HL-60/S4 treated with retinoic acid at 250 ng/mL for 4 days and 3 days (cell line): ENCODE measurements around the gene ASB7.

ENCODE experiments used
- in situ Hi-C: fragments of 300-500 bp; cut with MboI; formaldehyde crosslinking; loops from 2 replicates; pipeline ENCODE4 v1.7.0; 2022; ENCODE audit warnings: low sequenced_read_pairs

The ASB7 gene

GRCh38 chr15:100682468-100682867 is 80.1 kb downstream of the ASB7 start:
- in situ Hi-C loops = no loop called here

GRCh38 chr15:100683434-100683833 is 81.0 kb downstream of the ASB7 start:
- in situ Hi-C loops = no loop called here

DNA sequence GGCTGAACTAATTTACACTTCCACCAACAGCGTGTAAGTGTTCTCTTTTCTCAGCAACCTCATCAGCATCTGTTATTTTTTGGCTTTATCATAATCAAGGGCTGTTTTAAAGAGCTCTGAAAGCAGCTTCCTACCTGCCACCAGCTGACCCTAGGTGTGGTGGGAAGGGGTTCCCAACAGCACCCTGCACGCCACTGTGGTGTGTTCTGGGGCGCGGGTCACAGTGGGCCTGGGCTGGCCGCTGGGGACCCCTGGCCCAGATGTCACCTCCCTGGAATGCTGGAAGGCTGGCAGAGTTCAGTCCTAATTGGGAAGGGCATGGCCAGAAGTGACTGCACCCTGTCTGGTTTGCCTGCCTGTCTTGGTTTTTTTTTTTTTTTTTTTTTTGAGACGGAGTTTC is 82.2 kb downstream of the ASB7 start:
- in situ Hi-C loops = no loop called here

DNA sequence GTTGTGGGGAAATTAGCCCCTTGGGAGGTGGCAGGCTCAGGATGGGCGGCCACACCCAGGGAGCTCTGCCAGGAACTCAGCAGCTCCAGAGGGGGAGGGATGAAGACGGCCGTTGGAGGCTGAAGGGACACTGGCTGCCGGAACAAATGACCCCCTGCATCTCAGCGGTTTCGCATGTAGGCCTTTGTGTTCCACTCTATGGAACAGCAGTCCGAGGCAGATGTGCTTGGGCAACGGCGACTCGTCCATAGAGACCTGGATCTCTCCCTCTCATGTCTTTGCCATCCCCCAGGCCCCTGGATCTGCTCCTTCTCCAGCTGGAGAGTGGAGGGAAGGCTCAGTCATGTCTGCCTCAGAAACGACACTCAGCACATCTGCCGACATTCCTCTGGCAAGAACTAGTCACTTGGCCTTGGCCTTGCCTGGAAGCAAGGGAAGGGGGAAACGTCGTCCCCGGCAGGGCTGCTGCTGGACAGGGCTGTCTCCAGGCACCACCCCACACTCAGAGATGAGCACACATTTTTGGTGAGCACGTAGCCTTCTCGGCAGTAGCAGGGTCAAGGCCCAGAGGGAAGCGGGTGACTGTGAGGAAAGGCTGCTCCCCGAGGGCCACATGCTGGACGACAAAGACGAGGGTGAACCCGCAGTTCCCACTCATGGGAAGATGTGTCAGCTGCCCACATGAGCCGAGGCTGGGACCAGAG is 83.8 kb downstream of the ASB7 start:
- in situ Hi-C loops = no loop called here

DNA sequence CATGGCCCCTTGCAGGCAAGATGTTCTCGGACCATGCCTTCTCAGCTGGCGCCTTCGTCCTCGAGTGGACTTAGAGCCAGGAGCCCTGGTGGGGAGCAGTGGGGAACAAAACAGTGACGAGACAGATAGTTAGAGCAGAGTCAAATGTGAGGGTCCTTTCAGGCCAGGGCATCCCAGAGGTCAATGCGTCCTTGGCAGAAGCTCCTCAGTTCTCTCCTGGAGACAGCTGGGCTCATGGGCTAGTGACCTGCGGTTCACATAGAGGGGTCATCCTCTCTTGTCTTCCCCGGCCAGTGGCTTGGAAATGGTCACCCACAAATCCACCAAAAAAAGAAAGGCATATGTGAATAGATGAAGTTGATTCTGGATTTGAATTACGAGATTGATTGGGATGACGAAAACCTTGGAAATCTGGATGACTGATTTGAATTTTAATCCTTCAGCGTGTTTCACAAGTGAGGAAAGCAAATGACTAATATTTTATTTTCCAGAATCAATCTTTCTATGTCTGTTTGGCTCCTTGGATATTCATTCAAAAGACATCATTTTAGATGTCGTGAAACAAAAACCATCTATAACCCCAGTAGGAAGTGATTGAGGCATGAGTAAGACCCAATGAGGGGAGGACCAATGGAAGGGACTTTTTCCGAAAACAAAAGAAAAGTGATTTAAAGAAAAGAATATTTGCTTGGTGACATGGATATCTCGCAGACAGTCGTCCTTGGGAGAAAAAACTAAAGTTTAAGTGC is 84.5 kb downstream of the ASB7 start:
- in situ Hi-C loops = no loop called here

- in situ Hi-C loops = no loop called here
Observed at GRCh38 chr15:100687582-100688141, 85.3 kb downstream of the ASB7 start.

GRCh38 chr15:100688549-100689120 is 86.2 kb downstream of the ASB7 start:
- in situ Hi-C loops = no loop called here

DNA sequence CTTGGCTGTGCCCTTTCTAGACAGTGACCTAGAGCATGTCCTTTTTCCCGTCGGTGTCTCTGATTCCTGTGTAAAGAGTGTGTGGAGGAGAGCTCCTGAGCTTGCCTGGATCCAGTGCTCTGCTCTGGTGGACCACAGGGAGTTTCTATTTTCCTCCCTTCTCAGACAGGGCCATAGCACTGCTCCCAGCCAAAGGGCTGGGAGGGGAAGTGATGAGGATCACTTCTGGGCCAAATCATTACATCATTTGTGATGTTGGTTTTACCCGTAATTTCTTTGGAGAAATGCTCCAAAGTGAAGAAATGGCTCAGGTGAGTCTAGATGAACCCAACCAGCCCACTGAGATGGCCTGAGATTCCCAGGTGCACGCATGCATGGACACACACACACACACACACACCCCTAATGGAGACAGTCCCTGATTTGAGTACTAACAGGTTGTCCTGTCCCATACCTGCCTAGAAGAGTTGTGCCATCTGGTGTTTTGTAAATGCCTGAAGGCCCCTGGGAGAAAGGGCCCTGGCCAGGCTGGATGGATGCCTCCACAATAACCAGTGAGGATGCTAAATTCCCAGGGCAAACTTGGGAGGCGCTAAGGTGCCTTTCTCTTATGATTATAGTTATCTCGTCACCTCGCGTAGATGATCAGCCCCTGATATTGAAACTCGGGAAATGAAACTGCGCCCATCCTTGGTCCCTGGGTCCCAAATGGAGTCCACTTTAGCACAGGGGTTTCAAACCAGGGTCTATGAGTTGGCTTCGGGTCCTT is 86.9 kb downstream of the ASB7 start:
- in situ Hi-C loops = no loop called here

DNA sequence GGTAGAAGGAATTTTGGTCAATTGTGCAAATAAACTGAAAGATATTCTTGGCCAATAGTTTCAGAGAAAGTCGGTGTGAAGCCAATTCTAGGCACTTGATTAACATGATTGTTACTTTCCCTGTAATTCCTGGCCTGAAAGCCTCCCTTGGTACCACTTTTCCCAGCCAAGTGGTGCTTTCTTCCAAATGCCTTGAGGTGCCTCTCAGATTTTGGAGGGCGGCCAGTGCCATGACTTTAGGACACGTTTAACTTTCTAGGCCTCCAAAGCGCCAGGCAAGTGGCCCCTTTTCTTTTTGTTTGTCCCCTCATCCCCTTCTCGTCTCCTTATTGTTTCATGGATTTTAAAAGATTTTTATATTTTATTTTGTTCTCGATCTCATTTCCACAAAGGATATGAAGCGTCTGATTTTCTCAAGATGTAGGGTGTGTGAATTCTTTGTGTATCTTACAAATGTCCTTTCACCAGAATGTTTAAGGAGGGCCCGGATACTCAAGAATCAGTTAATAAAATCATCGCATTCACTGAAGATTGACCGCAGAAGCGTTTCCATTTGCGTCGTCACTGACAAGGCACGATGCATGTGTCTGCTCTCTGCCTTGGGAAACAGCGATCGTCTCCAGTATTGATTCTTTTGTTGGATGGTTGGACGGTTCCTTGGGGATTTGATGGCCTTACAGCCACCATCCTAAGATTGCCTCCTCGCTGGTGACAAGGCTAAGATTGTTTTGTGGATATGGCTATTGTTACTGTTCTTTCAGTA is 87.8 kb downstream of the ASB7 start:
- in situ Hi-C loops = no loop called here

DNA sequence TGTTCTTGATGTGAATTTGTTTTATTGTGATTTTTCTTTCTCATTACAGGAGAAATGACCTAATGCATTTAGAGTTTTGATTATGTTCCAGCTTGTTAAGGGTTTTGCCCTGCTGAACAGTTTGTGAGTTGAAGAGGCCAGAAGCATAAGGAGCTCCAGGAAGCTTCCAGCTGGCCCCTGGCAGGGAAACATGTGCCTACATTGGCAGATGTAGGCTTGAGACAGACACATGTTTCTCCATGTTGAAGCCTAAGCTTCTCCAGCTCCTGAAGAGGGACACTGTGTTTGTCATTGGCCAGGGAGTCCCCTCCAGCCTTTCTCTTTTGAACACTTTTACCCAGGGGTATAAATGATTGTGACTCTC is 88.4 kb downstream of the ASB7 start:
- in situ Hi-C loops = no loop called here

GRCh38 chr15:100691321-100691720 is 88.9 kb downstream of the ASB7 start:
- in situ Hi-C loops = no loop called here

DNA sequence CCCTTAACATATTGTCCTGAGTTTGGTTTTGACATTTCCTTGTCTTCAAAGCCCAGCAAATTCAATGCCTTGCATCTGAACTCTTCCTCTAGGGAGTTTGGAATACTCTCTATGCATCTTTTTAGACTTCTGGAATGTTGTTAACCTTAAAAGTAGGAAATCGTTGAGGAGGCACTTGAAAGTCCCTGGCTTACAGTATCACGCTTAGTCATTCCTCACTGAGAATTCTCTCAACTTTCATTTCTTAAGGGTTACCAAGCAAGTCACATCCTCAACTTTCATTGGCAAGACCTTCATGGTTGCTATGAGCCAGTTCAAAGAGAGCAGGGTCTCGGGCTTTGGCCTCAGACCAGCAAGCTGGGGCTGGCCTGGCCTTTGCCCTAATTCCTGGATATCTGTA is 89.9 kb downstream of the ASB7 start:
- in situ Hi-C loops = no loop called here

DNA sequence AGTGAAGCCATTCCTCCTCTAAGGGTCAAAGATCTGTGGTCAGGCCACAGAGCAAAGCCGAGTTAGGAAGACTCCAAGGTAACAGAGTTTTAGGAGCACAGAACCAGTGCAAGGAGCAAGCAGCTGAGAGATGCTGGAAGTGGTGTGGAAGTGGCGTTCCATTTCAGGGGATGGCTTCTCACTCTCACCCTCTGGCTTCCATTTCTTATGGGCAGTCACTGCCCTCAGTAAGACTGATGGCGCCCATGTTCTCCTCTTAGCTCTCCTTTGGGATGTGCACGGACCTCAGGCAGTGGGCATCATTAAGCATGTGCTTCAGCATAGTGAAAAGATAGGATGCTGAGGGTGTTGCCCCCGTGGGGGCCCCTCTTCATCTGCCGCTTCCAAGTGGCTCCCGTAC is 90.3 kb downstream of the ASB7 start:
- in situ Hi-C loops = no loop called here

DNA sequence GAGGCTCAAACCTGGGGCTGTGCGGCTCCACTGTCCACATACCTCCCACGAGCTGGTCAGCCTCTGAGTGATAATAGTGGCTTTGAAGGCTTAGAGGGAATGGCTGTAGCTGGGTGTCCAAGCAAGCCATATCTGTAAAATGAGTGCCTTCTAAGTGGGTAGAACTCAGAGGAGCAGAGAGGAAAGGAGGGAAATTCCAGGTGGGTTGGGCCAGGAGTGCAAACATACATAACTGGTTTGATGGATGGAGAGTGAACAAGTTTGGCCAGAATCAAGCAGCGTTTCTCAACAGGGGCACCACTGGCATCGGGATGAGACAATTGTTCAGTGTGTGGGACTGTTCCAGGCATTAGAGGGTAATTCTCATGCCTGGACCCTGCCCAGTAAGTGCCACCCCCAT is 91.1 kb downstream of the ASB7 start:
- in situ Hi-C loops = no loop called here

DNA sequence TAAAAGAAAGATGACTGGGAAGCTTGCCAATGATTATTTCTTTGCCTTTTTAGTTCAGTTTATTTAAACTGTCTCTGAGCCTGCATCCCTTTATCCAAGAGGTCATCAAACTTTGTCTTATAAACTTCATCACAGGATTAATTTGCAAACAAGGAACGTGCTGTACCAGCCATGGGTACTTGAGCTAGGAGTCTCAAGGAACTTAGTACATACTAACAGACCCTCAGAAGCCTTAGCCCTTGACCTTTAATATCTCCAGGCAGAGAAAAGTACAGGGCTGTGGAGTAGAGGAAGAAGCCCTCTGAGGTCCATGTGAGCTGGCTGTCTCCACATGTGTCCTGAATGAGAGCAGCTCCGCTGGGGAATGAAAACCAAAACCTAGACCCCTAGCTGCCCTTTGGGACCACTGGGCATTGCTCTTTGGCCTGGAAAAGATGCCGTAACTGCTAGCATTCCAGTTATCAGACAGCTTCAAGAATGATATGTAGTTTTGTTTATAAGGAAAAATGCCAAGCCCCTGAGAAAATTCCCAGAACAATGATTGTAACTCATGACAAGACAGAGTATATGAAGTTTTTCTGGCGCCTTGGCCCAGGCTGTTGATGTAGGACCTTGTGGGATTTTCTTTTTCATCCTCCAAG is 92.1 kb downstream of the ASB7 start:
- in situ Hi-C loops = no loop called here

GRCh38 chr15:100695048-100695447 is 92.7 kb downstream of the ASB7 start:
- in situ Hi-C loops = no loop called here

GRCh38 chr15:100696452-100696851 is 94.1 kb downstream of the ASB7 start:
- in situ Hi-C loops = no loop called here
